HL-60 (cell line): Measurements from ENCODE around the gene FASN.

ENCODE experiments used
- CTCF ChIP-seq: IDR thresholded peaks from one replicate; pipeline ENCODE4 v1.5.1; 2011; ENCODE audit warnings: low read length, control low read depth, inconsistent platforms; ENCODE audit not compliant: insufficient read depth
- GABPA ChIP-seq: IDR thresholded peaks from 2 replicates; pipeline ENCODE4 v1.6.1; 2012; ENCODE audit warnings: low read depth
- POLR2AphosphoS5 ChIP-seq: IDR thresholded peaks from 2 replicates; pipeline ENCODE4 v1.6.1; 2012; ENCODE audit warnings: low read depth
- REST ChIP-seq: IDR thresholded peaks from 2 replicates; pipeline ENCODE4 v1.6.1; 2012; ENCODE audit warnings: low read depth; ENCODE audit not compliant: insufficient replicate concordance
- SPI1 ChIP-seq: IDR thresholded peaks from 2 replicates; pipeline ENCODE4 v1.6.1; 2012; ENCODE audit warnings: low read depth, mild to moderate bottlenecking, borderline replicate concordance

GRCh38 chr17:82098169-82098938 is at the start of gene FASN:
- TF ChIP-seq CTCF (peak; percentile 10), POLR2AphosphoS5 (peak; percentile 88), REST (peak; percentile 26), SPI1 (no peak), GABPA (no peak)
